ENCODE measurements around the gene FAM229B. TPM values are rescaled to one million over a fixed set of nuclear protein-coding genes. Genes with fewer than 3 reads are reported as not detected.

Gene FAM229B
- total RNA-seq = 11.0 TPM

DNA sequence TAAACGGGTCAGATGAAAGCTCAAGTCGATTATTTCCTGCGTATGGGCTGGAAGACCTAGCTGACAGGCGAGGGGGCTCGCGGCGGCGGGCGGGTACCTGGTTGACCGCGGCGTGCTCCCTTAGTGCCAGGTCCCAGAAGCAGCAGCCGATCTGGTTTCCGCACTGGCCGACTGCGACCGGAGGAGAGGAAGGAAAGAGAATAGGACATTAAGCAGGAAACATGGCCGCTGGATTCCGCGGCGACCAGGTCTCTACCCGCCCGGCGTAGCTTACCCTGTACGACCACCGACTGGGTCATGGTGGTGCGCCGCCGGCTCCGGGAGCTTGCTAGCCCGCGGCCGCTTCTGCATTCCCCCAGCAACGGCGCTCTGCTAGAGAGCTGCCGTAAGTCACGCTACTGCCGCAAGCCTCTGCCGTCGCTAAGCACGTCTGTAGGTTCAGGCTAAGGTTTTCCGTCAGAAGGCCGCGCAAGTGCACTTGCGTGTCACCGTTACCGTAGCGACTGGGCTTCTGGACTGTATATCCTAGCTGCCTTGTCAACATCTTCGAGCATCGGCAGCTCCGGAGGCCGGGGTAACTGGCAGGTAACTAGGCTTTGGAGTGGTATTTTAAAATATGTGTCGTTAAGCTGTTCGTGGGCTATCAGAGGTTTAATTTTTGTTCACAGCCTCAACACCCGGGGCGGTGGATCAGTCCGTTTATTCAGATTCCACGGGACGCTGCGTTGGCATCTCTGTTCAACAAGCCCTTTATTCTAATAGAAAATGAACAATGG, at the start of gene FAM229B, which contains the start of gene TUBE1:
Gene FAM229B, plus strand, starts transcription at position 456 of the 776 bp plus-strand sequence. CDS start 11,693 bp downstream, outside the sequence.
Gene TUBE1, minus strand, starts transcription at position 347 of the 776 bp plus-strand sequence. Its CDS starts 48 bp downstream, at position 299.
- no peaks in the 10 kb centered on the region for H3K27me3 ChIP-seq
- H3K36me3 ChIP-seq = peaks cover 0 to 11% of the 10 kb centered on the region in 2 donors
- peaks cover 19% of the 10 kb centered on the region for H3K4me1 ChIP-seq
- H3K27ac ChIP-seq = peak within 1 kb of the TSS; percentile 82
- intact Hi-C loops (cut with DNase I) = no loop called here
- H3K4me3 ChIP-seq = peak within 1 kb of the TSS; percentile 80 to 83
- H3K9me3 ChIP-seq = no peaks in the 10 kb centered on the region
- TF ChIP-seq POLR2A (IDR thresholded peaks at IDR 0.05) (peak in 1 of 2 donors; percentile 46), POLR2AphosphoS5 (IDR thresholded peaks at IDR 0.05; ENCODE audit: insufficient read depth in 1 of 2, low read depth in 1 of 2) (peak; percentile 45 to 94), CTCF (IDR thresholded peaks at IDR 0.05) (no peak)
- peak in 1 of 2 donors; percentile 96 for DNase-seq (ENCODE audit: extremely low spot score in 2 of 2)

GRCh38 chr6:112037783-112038216, 49.6 kb upstream of the FAM229B start:
- intact Hi-C loops (cut with DNase I) = loop anchor here (5.0 to 10.0 kb wide), 3 partner anchors 40 to 555 kb away; partner anchors contain the start of genes REV3L and TRAF3IP2
- no peaks in the 10 kb centered on the region for H3K36me3 ChIP-seq
- H3K27me3 ChIP-seq = no peaks in the 10 kb centered on the region
- H3K27ac ChIP-seq = peak overlapping the region; percentile 91
- peak in 1 of 2 donors; percentile 96 for DNase-seq (ENCODE audit: extremely low spot score in 2 of 2)
- no peaks in the 10 kb centered on the region for H3K9me3 ChIP-seq
- H3K4me1 ChIP-seq = peaks cover 18% of the 10 kb centered on the region
- TF ChIP-seq CTCF (IDR thresholded peaks at IDR 0.05) (no peak), POLR2AphosphoS5 (IDR thresholded peaks at IDR 0.05; ENCODE audit: insufficient read depth in 1 of 2, low read depth in 1 of 2) (peak; percentile 79 to 93)
- no peak overlapping the region for H3K4me3 ChIP-seq

GRCh38 chr6:112038268-112038667, 49.1 kb upstream of the FAM229B start:
- Histone ChIP-seq H3K4me3 (no peak overlapping the region), H3K36me3 (no peaks in the 10 kb centered on the region), H3K27ac (peak overlapping the region; percentile 91), H3K9me3 (no peaks in the 10 kb centered on the region), H3K4me1 (peaks cover 18% of the 10 kb centered on the region), H3K27me3 (no peaks in the 10 kb centered on the region)
- TF ChIP-seq POLR2AphosphoS5 (IDR thresholded peaks at IDR 0.05; ENCODE audit: insufficient read depth in 1 of 2, low read depth in 1 of 2) (no peak), POLR2A (IDR thresholded peaks at IDR 0.05) (no peak), CTCF (IDR thresholded peaks at IDR 0.05) (no peak)
- intact Hi-C loops (cut with DNase I) = loop anchor here (5.0 to 10.0 kb wide), 3 partner anchors 41 to 556 kb away; partner anchors contain the start of genes REV3L and TRAF3IP2
- no peak for DNase-seq (ENCODE audit: extremely low spot score in 2 of 2)

- no peak for TF ChIP-seq CTCF (IDR thresholded peaks at IDR 0.05)
- no peak for TF ChIP-seq POLR2AphosphoS5 (IDR thresholded peaks at IDR 0.05; ENCODE audit: insufficient read depth in 1 of 2, low read depth in 1 of 2)
- TF ChIP-seq POLR2A (IDR thresholded peaks at IDR 0.05) = no peak
- intact Hi-C loops (cut with DNase I) = loop anchor here (5.0 to 10.0 kb wide), 3 partner anchors 42 to 557 kb away; partner anchors contain the start of genes REV3L and TRAF3IP2
- Histone ChIP-seq H3K4me1 (peaks cover 20% of the 10 kb centered on the region), H3K27ac (peak overlapping the region; percentile 91), H3K27me3 (no peaks in the 10 kb centered on the region), H3K9me3 (no peaks in the 10 kb centered on the region), H3K36me3 (no peaks in the 10 kb centered on the region), H3K4me3 (no peak overlapping the region)
- no peak for DNase-seq (ENCODE audit: extremely low spot score in 2 of 2)
These were observed 48.5 kb upstream of the FAM229B start for GRCh38 chr6:112038756-112039430.

All from vagina (tissue), 2 donors.